H9 (cell line): ENCODE measurements around the gene SHMT2. TPM values are rescaled to one million over a fixed set of nuclear protein-coding genes. Genes with fewer than 3 reads are reported as not detected.

ENCODE experiments used
- DNase-seq: peaks from one replicate; pipeline ENCODE4 v3.0.0-alpha.2; 2017
- H2AFZ ChIP-seq: one replicate; pipeline ENCODE4 v1.6.1; 2013; ENCODE audit warnings: mild to moderate bottlenecking, low read length, control low read depth, moderate library complexity
- H2AK5ac ChIP-seq: 2 replicates; pipeline ENCODE4 v1.6.1; 2013; ENCODE audit warnings: low read length, control low read depth, mixed read lengths; ENCODE audit not compliant: insufficient read length
- H2BK120ac ChIP-seq: one replicate; pipeline ENCODE4 v1.6.1; 2013; ENCODE audit warnings: low read depth, mild to moderate bottlenecking, low read length, control low read depth, inconsistent platforms; ENCODE audit not compliant: poor library complexity, severe bottlenecking
- H2BK12ac ChIP-seq: 2 replicates; pipeline ENCODE4 v1.6.1; 2013; ENCODE audit warnings: low read length, control low read depth, mixed read lengths, low read depth; ENCODE audit not compliant: insufficient read length
- H2BK15ac ChIP-seq: 2 replicates; pipeline ENCODE4 v1.6.1; 2013; ENCODE audit warnings: low read depth, low read length, control low read depth
- H2BK20ac ChIP-seq: one replicate; pipeline ENCODE4 v1.6.1; 2013; ENCODE audit warnings: low read depth, mild to moderate bottlenecking, low read length, control low read depth, inconsistent platforms; ENCODE audit not compliant: poor library complexity, severe bottlenecking
- H2BK5ac ChIP-seq: 2 replicates; pipeline ENCODE4 v1.6.1; 2013; ENCODE audit warnings: low read length, control low read depth, mixed read lengths; ENCODE audit not compliant: insufficient read length
- H3K14ac ChIP-seq: 2 replicates; pipeline ENCODE4 v1.6.1; 2013; ENCODE audit warnings: low read length, control low read depth; ENCODE audit not compliant: insufficient read depth
- H3K18ac ChIP-seq: 2 replicates; pipeline ENCODE4 v1.6.1; 2013; ENCODE audit warnings: low read depth, mild to moderate bottlenecking, mixed read lengths, low read length, control low read depth; ENCODE audit not compliant: insufficient read length
- H3K23ac ChIP-seq: 2 replicates; pipeline ENCODE4 v1.6.1; 2013; ENCODE audit warnings: low read length, control low read depth, mixed read lengths, low read depth; ENCODE audit not compliant: insufficient read length
- H3K23me2 ChIP-seq: 2 replicates; pipeline ENCODE4 v1.6.1; 2013; ENCODE audit warnings: low read depth, mild to moderate bottlenecking, mixed read lengths, low read length, control low read depth; ENCODE audit not compliant: insufficient read length, poor library complexity, severe bottlenecking
- H3K27ac ChIP-seq: 2 replicates; pipeline ENCODE4 v1.5.1; 2013; ENCODE audit warnings: low read length, control low read depth, mixed read lengths, low read depth; ENCODE audit not compliant: insufficient read length
- H3K27me3 ChIP-seq: 2 replicates; pipeline ENCODE4 v1.6.1; 2013; ENCODE audit warnings: low read length, control low read depth, inconsistent platforms; ENCODE audit not compliant: insufficient read depth
- H3K4ac ChIP-seq: 2 replicates; pipeline ENCODE4 v1.6.1; 2013; ENCODE audit warnings: low read depth, mild to moderate bottlenecking, control low read depth, inconsistent platforms, low read length, moderate library complexity
- H3K4me1 ChIP-seq: 2 replicates; pipeline ENCODE4 v1.6.1; 2013; ENCODE audit warnings: low read length, control low read depth, inconsistent platforms; ENCODE audit not compliant: insufficient read depth
- H3K4me2 ChIP-seq: 2 replicates; pipeline ENCODE4 v1.6.1; 2013; ENCODE audit warnings: low read length, control low read depth, mixed read lengths; ENCODE audit not compliant: insufficient read length, insufficient read depth
- H3K56ac ChIP-seq: 2 replicates; pipeline ENCODE4 v1.6.1; 2013; ENCODE audit warnings: low read depth, mild to moderate bottlenecking, mixed read lengths, low read length, control low read depth; ENCODE audit not compliant: insufficient read length
- H3K79me1 ChIP-seq: 2 replicates; pipeline ENCODE4 v1.6.1; 2013; ENCODE audit warnings: low read depth, mild to moderate bottlenecking, moderate library complexity, low read length, control low read depth, inconsistent platforms; ENCODE audit not compliant: insufficient read depth, poor library complexity, severe bottlenecking
- H3K79me2 ChIP-seq: 2 replicates; pipeline ENCODE4 v1.6.1; 2013; ENCODE audit warnings: low read length, control low read depth, inconsistent platforms; ENCODE audit not compliant: insufficient read depth
- H3K9ac ChIP-seq: 2 replicates; pipeline ENCODE4 v1.6.1; 2013; ENCODE audit warnings: low read length, control low read depth, mixed read lengths; ENCODE audit not compliant: insufficient read length; ENCODE audit errors: extremely low read depth
- H3K9me3 ChIP-seq: one replicate; pipeline ENCODE4 v1.6.1; 2013; ENCODE audit warnings: low read depth, low read length, inconsistent platforms; ENCODE audit not compliant: control insufficient read depth
- H3T11ph ChIP-seq: one replicate; pipeline ENCODE4 v1.6.1; 2013; ENCODE audit warnings: mild to moderate bottlenecking, low read length, control low read depth, inconsistent platforms
- H4K20me1 ChIP-seq: one replicate; pipeline ENCODE4 v1.6.1; 2013; ENCODE audit not compliant: control insufficient read depth, insufficient read length, insufficient read depth
- H4K5ac ChIP-seq: 2 replicates; pipeline ENCODE4 v1.6.1; 2013; ENCODE audit warnings: low read depth, mild to moderate bottlenecking, mixed read lengths, low read length, control low read depth; ENCODE audit not compliant: insufficient read length
- H4K8ac ChIP-seq: replicated peaks from 2 replicates; pipeline ENCODE4 v1.6.1; 2013; ENCODE audit warnings: low read length, control low read depth, mixed read lengths, low read depth; ENCODE audit not compliant: insufficient read length
- H4K91ac ChIP-seq: 2 replicates; pipeline ENCODE4 v1.6.1; 2013; ENCODE audit warnings: low read depth, mild to moderate bottlenecking, moderate library complexity, mixed read lengths, low read length, control low read depth; ENCODE audit not compliant: insufficient read length
- H3K27ac Mint-ChIP-seq, 3 experiments: 2 replicates in 2 of 3; 3 replicates in 1 of 3; pipeline ENCODE4 v1.8.0; 2020 to 2021; ENCODE audit warnings: mixed read lengths in 3 of 3, mild to moderate bottlenecking in 1 of 3, moderate library complexity in 1 of 3
- H3K27me3 Mint-ChIP-seq: 2 replicates; pipeline ENCODE4 v1.8.0; 2021; ENCODE audit warnings: low read depth, mild to moderate bottlenecking, moderate library complexity, mixed read lengths
- H3K36me3 Mint-ChIP-seq, 3 experiments: 2 replicates in 2 of 3; 3 replicates in 1 of 3; pipeline ENCODE4 v1.8.0; 2020 to 2021; ENCODE audit warnings: low read depth in 3 of 3, mixed read lengths in 3 of 3; ENCODE audit not compliant: insufficient read depth in 1 of 3
- H3K4me1 Mint-ChIP-seq, 2 experiments: 2 replicates each; pipeline ENCODE4 v1.8.0; 2020; ENCODE audit warnings: mixed read lengths in 2 of 2
- H3K4me3 Mint-ChIP-seq, 2 experiments: 2 replicates in 1 of 2; 3 replicates in 1 of 2; pipeline ENCODE4 v1.8.0; 2020 to 2021; ENCODE audit warnings: mild to moderate bottlenecking in 2 of 2, mixed read lengths in 2 of 2, moderate library complexity in 1 of 2
- H3K9me3 Mint-ChIP-seq, 2 experiments: 2 replicates in 1 of 2; 3 replicates in 1 of 2; pipeline ENCODE4 v1.8.0; 2020; ENCODE audit warnings: mild to moderate bottlenecking in 2 of 2, mixed read lengths in 2 of 2, moderate library complexity in 1 of 2
- CTCF ChIP-seq: fragments of 200-600 bp; sonication (generic); conservative IDR thresholded peaks from 3 replicates; pipeline ENCODE4 v1.8.0; 2021; ENCODE audit warnings: antibody characterized with exemption, mild to moderate bottlenecking
- WGBS: extraction: QIAGEN DNeasy Blood & Tissue Kit; methylation state at CpG from one replicate; pipeline ENCODE4 v1.1.7; 2013; ENCODE audit warnings: missing lambda C conversion rate, low lambda C conversion rate, mixed read lengths; ENCODE audit not compliant: insufficient read length; ENCODE audit errors: extremely low coverage; 5-methylcytosine and 5-hydroxymethylcytosine counted together
- total RNA-seq: library from RNA; stranded (reverse); gene quantifications from 2 replicates; pipeline ENCODE4 v1.2.1, GENCODE V29; 2021

The SHMT2 gene
- total RNA-seq, 1 experiment from 2014 or later: 260 TPM

GRCh38 chr12:57181561-57182155, 47.9 kb upstream of the SHMT2 start:
- Histone ChIP-seq H3K4ac (no peak overlapping the region), H3K79me1 (no peaks in the 10 kb centered on the region), H2BK120ac (no peak overlapping the region), H3K14ac (no peak overlapping the region), H3K9ac (no peak overlapping the region), H3K56ac (no peak overlapping the region), H3K23me2 (no peaks in the 10 kb centered on the region), H3K79me2 (no peaks in the 10 kb centered on the region), H3K23ac (no peak overlapping the region), H3K18ac (no peak overlapping the region), H3K9me3 (no peaks in the 10 kb centered on the region), H3T11ph (no peak overlapping the region), H3K27me3 (no peaks in the 10 kb centered on the region), H3K27ac (no peak overlapping the region), H4K8ac (no peak overlapping the region), H2BK20ac (no peak overlapping the region), H3K4me1 (no peaks in the 10 kb centered on the region), H3K4me2 (no peak overlapping the region), H2AFZ (no peak overlapping the region), H2BK5ac (no peak overlapping the region), H2AK5ac (no peak overlapping the region), H4K20me1 (no peaks in the 10 kb centered on the region), H4K5ac (no peak overlapping the region), H4K91ac (no peak overlapping the region), H2BK15ac (no peak overlapping the region), H2BK12ac (no peak overlapping the region)
- no peaks in the 10 kb centered on the region for H3K9me3 Mint-ChIP-seq
- peaks cover 50 to 92% (median 91%) of the 10 kb centered on the region in 3 experiments; a peak in 6 of 7 replicates for H3K36me3 Mint-ChIP-seq
- no CpG with 5 or more reads among the region's 5 CpGs for WGBS
- TF ChIP-seq CTCF: no peak
- no peak for DNase-seq
- H3K4me3 Mint-ChIP-seq: no peak overlapping the region
- H3K27ac Mint-ChIP-seq: peak overlapping the region in 2 of 3 experiments; percentile 30 to 32; a peak in 3 of 7 replicates
- H3K4me1 Mint-ChIP-seq: peaks cover 4 to 5% of the 10 kb centered on the region in 2 experiments
- no peaks in the 10 kb centered on the region for H3K27me3 Mint-ChIP-seq
